ENCODE results near the gene PLEKHA6. TPM values are rescaled to one million over a fixed set of nuclear protein-coding genes. Genes with fewer than 3 reads are reported as not detected.

The PLEKHA6 gene
- total and polyA plus RNA-seq, 2 of the 4 experiments (the other 2 are of a cell fraction): 8.2 to 19.9 TPM

DNA sequence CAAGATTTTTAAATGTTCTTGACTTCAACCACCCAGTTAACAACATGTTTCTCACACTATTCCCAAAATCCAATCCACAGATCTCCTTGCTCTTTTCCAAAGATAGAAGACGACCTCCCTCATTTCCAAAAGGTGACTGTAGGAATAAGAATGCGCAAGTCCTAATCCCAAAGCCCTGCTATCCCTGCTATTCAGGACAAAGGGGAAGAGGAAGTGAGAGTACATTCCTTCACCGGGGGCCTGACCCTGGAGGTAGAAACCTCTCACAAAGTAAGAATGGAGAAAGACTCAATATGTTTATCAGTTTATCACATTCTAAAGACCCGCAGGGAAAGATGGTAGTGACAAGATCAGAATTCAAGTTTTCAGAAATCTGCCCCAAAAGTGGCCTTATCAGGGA is 55.7 kb downstream of the PLEKHA6 start:
- H2AK9ac ChIP-seq (replicated peaks; ENCODE audit: low read depth, low read length, poor library complexity): no peak overlapping the region
- H3K27ac ChIP-seq (ENCODE audit: insufficient read depth, low read length): no peak overlapping the region
- peak overlapping the region; percentile 63; the same call in 1 of the 2 replicates for H2BK20ac ChIP-seq (ENCODE audit: low read depth, low read length)
- no peak overlapping the region for H3K4me3 ChIP-seq (ENCODE audit: insufficient read depth, low read depth, low read length)
- peaks cover 0 to 30% of the 10 kb centered on the region in 2 experiments; a peak in 2 of 4 replicates for H3K79me1 ChIP-seq (ENCODE audit: low read depth in 1 of 2, low read length in 2 of 2)
- H3K36me3 ChIP-seq (ENCODE audit: control insufficient read depth, insufficient read depth, low read length): no peaks in the 10 kb centered on the region
- H2AK5ac ChIP-seq (ENCODE audit: low read depth, low read length): no peak overlapping the region
- H2BK5ac ChIP-seq (ENCODE audit: low read depth, low read length, poor library complexity, severe bottlenecking): peak overlapping the region; percentile 13
- H3K18ac ChIP-seq (ENCODE audit: low read depth, low read length): peak overlapping the region; percentile 11; the same call in 1 of the 2 replicates
- peaks cover 11% of the 10 kb centered on the region for H3K4me1 ChIP-seq (ENCODE audit: control insufficient read depth, insufficient read depth, low read length)
- intact Hi-C loops (cut with micrococcal nuclease) (loop anchor here (1.0 kb wide), 1 partner anchor 8 kb away; no protein-coding TSS in a partner anchor), dilution Hi-C loops (cut with HindIII; ENCODE audit: low sequenced_read_pairs, unreplicated experiment) (no loop called here), in situ Hi-C loops (cut with MboI; ENCODE audit: low sequenced_read_pairs) (no loop called here)
- H3K23ac ChIP-seq (ENCODE audit: low read depth, low read length): peak overlapping the region; percentile 8; the same call in 1 of the 2 replicates
- H4K20me1 ChIP-seq (ENCODE audit: insufficient read depth, low read length): no peaks in the 10 kb centered on the region
- no peaks in the 10 kb centered on the region for H3K27me3 ChIP-seq (ENCODE audit: control insufficient read depth, insufficient read depth, low read length)
- ChIA-PET CTCF (no interaction called here), POLR2A (ENCODE audit: unreplicated experiment) (no interaction called here)
- no peak overlapping the region for H3K56ac ChIP-seq (ENCODE audit: extremely low read depth, insufficient read depth, low read length)
- H4K91ac ChIP-seq (ENCODE audit: insufficient read depth, low read depth, low read length): peak overlapping the region; percentile 13; the same call in 1 of the 2 replicates
- H3K9ac ChIP-seq (ENCODE audit: low read depth, low read length): no peak overlapping the region
- H3K9me3 ChIP-seq (ENCODE audit: control insufficient read depth, insufficient read depth, low read length): no peaks in the 10 kb centered on the region
- H3K14ac ChIP-seq (replicated peaks; ENCODE audit: low read depth, low read length): no peak overlapping the region; the same call in 1 of the 2 replicates
- TF ChIP-seq CHD1 (IDR thresholded peaks at IDR 0.05; ENCODE audit: low read depth, low read length) (no peak), CTCF (conservative IDR thresholded peaks at IDR 0.05; ENCODE audit: low read depth, low read length) (no peak), POLR2A (IDR thresholded peaks at IDR 0.05; ENCODE audit: low read depth, low read length) (no peak), CEBPB (IDR thresholded peaks at IDR 0.05; ENCODE audit: low read depth, low read length) (no peak), NFE2L2 (IDR thresholded peaks at IDR 0.05; ENCODE audit: low read depth, low read length) (no peak), MAZ (IDR thresholded peaks at IDR 0.05; ENCODE audit: borderline replicate concordance, low read depth, low read length) (no peak), USF2 (IDR thresholded peaks at IDR 0.05; ENCODE audit: low read depth, low read length) (no peak), RFX5 (IDR thresholded peaks at IDR 0.05; ENCODE audit: low read depth, low read length) (no peak), RCOR1 (IDR thresholded peaks at IDR 0.05; ENCODE audit: insufficient replicate concordance, low read length) (no peak), FOS (IDR thresholded peaks at IDR 0.05; ENCODE audit: low read depth, low read length) (no peak), SMC3 (IDR thresholded peaks at IDR 0.05; ENCODE audit: low read depth, low read length) (no peak), ELK1 (IDR thresholded peaks at IDR 0.05; ENCODE audit: borderline replicate concordance, low read depth, low read length) (no peak), MAFK (IDR thresholded peaks at IDR 0.05; ENCODE audit: low read depth, low read length) (no peak)
- H3K4ac ChIP-seq (ENCODE audit: low read depth, low read length): peak overlapping the region; percentile 77; the same call in 1 of the 2 replicates
- H3K4me2 ChIP-seq (ENCODE audit: low read depth, low read length): peak overlapping the region; percentile 8; the same call in 1 of the 2 replicates
- H2AFZ ChIP-seq (replicated peaks; ENCODE audit: low read length, poor library complexity): no peak overlapping the region
- H4K8ac ChIP-seq (ENCODE audit: low read depth in 2 of 2, low read length in 2 of 2): peak overlapping the region in 1 of 2 experiments; percentile 71; a peak in 2 of 4 replicates
- H3K9me1 ChIP-seq (ENCODE audit: insufficient read depth, low read length): peaks cover 7% of the 10 kb centered on the region; the same call in 1 of the 2 replicates
- WGBS, 2 experiments (ENCODE audit: extremely low coverage in 2 of 2, insufficient read length in 1 of 2): no CpG with 5 or more reads among the region's 4 CpGs
- no peak overlapping the region; the same call in 1 of the 2 replicates for H4K5ac ChIP-seq (ENCODE audit: low read depth, low read length)
- peak overlapping the region; percentile 65 for H2BK120ac ChIP-seq (ENCODE audit: low read depth, low read length)
- ATAC-seq (ENCODE audit: low read depth) (0 out of 2 replicates have a peak, but pooled peaks have one; percentile 7), DNase-seq (no peak)
- BruUV-seq (replicated peaks): no TSS peak
- H2BK15ac ChIP-seq (ENCODE audit: low read depth, low read length): no peak overlapping the region; the same call in 2 of the 3 replicates

All from IMR-90 (cell line).